K562 (cell line): ENCODE results near the gene ZBTB20. TPM values are rescaled to one million over a fixed set of nuclear protein-coding genes. Genes with fewer than 3 reads are reported as not detected.

Source experiments
- ATAC-seq: fragments of 200-7000 bp; cut with Tn5 transposase; 3 replicates; pipeline ENCODE4 v1.9.1; 2020; ENCODE audit warnings: moderate library complexity
- BruUV-seq: library from RNA; stranded (reverse); fragments of 400-500 nt; replicated peaks from 2 replicates; lab custom pipeline; 2021; lab: Mats Ljungman, UMichigan
- CTCF ChIA-PET: fragments of 300-600 bp; formaldehyde crosslinking; extraction: SDS; loops from one replicate; lab custom pipeline; 2021; ENCODE audit warnings: low intra/inter-chr PET ratio; lab: Yijun Ruan, JAX
- POLR2A ChIA-PET: fragments of 300-600, 350-650 bp; sonication (Branson Sonifier 250); formaldehyde crosslinking; extraction: SDS; loops from one replicate; lab custom pipeline; 2021; ENCODE audit warnings: antibody characterized with exemption, inconsistent platforms; lab: Yijun Ruan, JAX
- DNase-seq, 4 experiments: peaks; one replicate each; pipeline versions ENCODE4 v3.0.0 to v3.0.0-alpha.2; 2011 to 2018; ENCODE audit warnings: low spot score in 3 of 4, mixed read lengths in 3 of 4; ENCODE audit errors: extremely low read depth in 1 of 4
- FAIRE-seq: peaks from 2 replicates; lab custom pipeline; 2011; peaks lifted over from hg19 to GRCh38; lab: Jason Lieb, UNC
- H2AFZ ChIP-seq: 2 replicates; pipeline ENCODE4 v1.6.0; 2011; ENCODE audit warnings: low read depth, low read length, control low read depth, inconsistent platforms
- H3K27ac ChIP-seq: fragments of 200-600 bp; 3 replicates; pipeline ENCODE4 v1.8.0; 2011; ENCODE audit warnings: low read depth, mild to moderate bottlenecking, control low read depth, inconsistent platforms, low read length, moderate library complexity, mixed read lengths; ENCODE audit errors: extremely low read depth
- H3K27me3 ChIP-seq, 2 experiments: fragments of 300-600 bp in 1 of 2; 2 replicates in 1 of 2; 3 replicates in 1 of 2; pipeline versions ENCODE4 v1.6.0 to v1.8.0; 2011; ENCODE audit warnings: inconsistent platforms in 2 of 2, low read length in 2 of 2, mild to moderate bottlenecking in 1 of 2, mixed read lengths in 1 of 2, moderate library complexity in 1 of 2; ENCODE audit not compliant: control insufficient read depth in 2 of 2, insufficient read depth in 2 of 2
- H3K36me3 ChIP-seq: fragments of 300-600 bp; 3 replicates; pipeline ENCODE4 v1.8.0; 2011; ENCODE audit warnings: mild to moderate bottlenecking, low read length, inconsistent platforms; ENCODE audit not compliant: control insufficient read depth, insufficient read depth
- H3K4me1 ChIP-seq, 2 experiments: fragments of 200-600 bp in 1 of 2; replicated peaks in 1 of 2; 2 replicates in 1 of 2; 3 replicates in 1 of 2; pipeline versions ENCODE4 v1.5.1 to v1.8.0; 2011; ENCODE audit warnings: inconsistent platforms in 2 of 2, low read length in 2 of 2, mild to moderate bottlenecking in 1 of 2, mixed read lengths in 1 of 2, moderate library complexity in 1 of 2; ENCODE audit not compliant: control insufficient read depth in 2 of 2, insufficient read depth in 2 of 2
- H3K4me2 ChIP-seq: 2 replicates; pipeline ENCODE4 v1.6.1; 2011; ENCODE audit warnings: low read length, control low read depth, inconsistent platforms, mixed read lengths; ENCODE audit not compliant: insufficient read depth
- H3K4me3 ChIP-seq: fragments of 200-600 bp; sonication (generic), shearing (Covaris generic); 2 replicates; pipeline ENCODE4 v1.5.1; 2016; ENCODE audit warnings: control low read depth, inconsistent platforms
- H3K79me2 ChIP-seq: fragments of 200-600 bp; 3 replicates; pipeline ENCODE4 v1.8.0; 2011; ENCODE audit warnings: low read length, inconsistent platforms; ENCODE audit not compliant: control insufficient read depth, insufficient read depth
- H3K9ac ChIP-seq, 2 experiments: 2 replicates each; pipeline versions ENCODE4 v1.6.0 to v1.6.1; 2011; ENCODE audit warnings: low read depth in 2 of 2, low read length in 2 of 2, control low read depth in 1 of 2, inconsistent platforms in 1 of 2, mild to moderate bottlenecking in 1 of 2, mixed read lengths in 1 of 2; ENCODE audit not compliant: insufficient read depth in 1 of 2
- H3K9me1 ChIP-seq: one replicate; pipeline ENCODE4 v1.6.0; 2011; ENCODE audit warnings: inconsistent platforms, mild to moderate bottlenecking, low read length, moderate library complexity; ENCODE audit not compliant: control insufficient read depth, insufficient read depth
- H3K9me3 ChIP-seq: replicated peaks from 2 replicates; pipeline ENCODE4 v1.5.1; 2011; ENCODE audit warnings: low read depth, low read length, inconsistent platforms; ENCODE audit not compliant: control insufficient read depth, insufficient read depth
- H4K20me1 ChIP-seq: replicated peaks from 2 replicates; pipeline ENCODE4 v1.6.1; 2011; ENCODE audit warnings: low read length, inconsistent platforms, mixed read lengths; ENCODE audit not compliant: control insufficient read depth, insufficient read depth
- EZH2 ChIP-seq: IDR thresholded peaks from 2 replicates; pipeline ENCODE4 v1.6.1; 2012; ENCODE audit warnings: low read depth, mild to moderate bottlenecking, inconsistent platforms, low read length, borderline replicate concordance
- HLTF ChIP-seq: fragments of 450-650 bp; IDR thresholded peaks from 2 replicates; pipeline ENCODE4 v1.6.1; 2016
- MAX ChIP-seq: sonication (generic); formaldehyde crosslinking; IDR thresholded peaks from 2 replicates; pipeline ENCODE4 v1.9.0; 2022; ENCODE audit warnings: mild to moderate bottlenecking, missing genetic modification reagents
- PHB2 ChIP-seq: fragments of 450-650 bp; IDR thresholded peaks from 2 replicates; pipeline ENCODE4 v1.6.1; 2017; ENCODE audit warnings: low read depth
- PRMT5 ChIP-seq: sonication (generic); formaldehyde crosslinking; IDR thresholded peaks from 2 replicates; pipeline ENCODE4 v1.5.0; 2020; ENCODE audit warnings: missing genetic modification reagents
- PURB ChIP-seq: sonication (generic); formaldehyde crosslinking; IDR thresholded peaks from 2 replicates; pipeline ENCODE4 v1.9.0; 2021; ENCODE audit warnings: low read depth, mild to moderate bottlenecking, missing genetic modification reagents
- RAD21 ChIP-seq, 2 experiments: fragments of 250-450 bp in 1 of 2; fragments of 450-650 bp in 1 of 2; sonication (Bioruptor Pico) in 1 of 2; formaldehyde crosslinking in 1 of 2; IDR thresholded peaks in 1 of 2; conservative IDR thresholded peaks in 1 of 2; 2 replicates each; pipeline versions ENCODE4 v1.4.0 to v1.8.0; 2020 to 2022; ENCODE audit warnings: mild to moderate bottlenecking in 2 of 2, moderate library complexity in 1 of 2
- ZNF395 ChIP-seq: fragments of 200-800 bp; sonication (Bioruptor generic); IDR thresholded peaks from 2 replicates; pipeline ENCODE4 v1.6.1; 2017; ENCODE audit warnings: missing genetic modification characterization, missing compliant biosample characterization
- WGBS: fragments of 100-300 bp; shearing (Covaris generic); methylation state at CpG from one replicate; pipeline ENCODE4 v1.1.6; 2016; ENCODE audit warnings: low coverage, mixed read lengths; ENCODE audit not compliant: insufficient coverage; ENCODE audit errors: missing lambda C conversion rate; 5-methylcytosine and 5-hydroxymethylcytosine counted together
- in situ Hi-C: fragments of 300-500 bp; cut with MboI; formaldehyde crosslinking; loops from 4 replicates; pipeline ENCODE4 v1.15.0; 2018; ENCODE audit warnings: inconsistent platforms, mixed read lengths
- intact Hi-C: fragments of 100-400 bp; cut with micrococcal nuclease; formaldehyde crosslinking; loops from 2 replicates; pipeline ENCODE4 v1.14.2; 2022
- polyA plus RNA-seq, 8 experiments: library from polyadenylated mRNA; depleted of rRNA in 4 of 8; stranded (reverse) in 5 of 8; unstranded in 3 of 8; fragments of >200 nt; fragmentation: Nextera tagmentation in 2 of 8; fragmentation: Illumina TruSeq in 1 of 8; extraction: Ambion mirVana in 2 of 8; extraction: Trizol in 1 of 8; gene quantifications; 2 replicates each; pipeline versions ENCODE4 v1.2.1 to v1.2.3, GENCODE V29; 2011 to 2014; ENCODE audit warnings: inconsistent platforms in 1 of 8, missing spikeins in 1 of 8
- total RNA-seq, 7 experiments: library from RNA; depleted of rRNA in 6 of 7; stranded (reverse); fragments of >200 nt in 6 of 7; fragmentation: Illumina TruSeq in 2 of 7; extraction: Trizol in 2 of 7; gene quantifications; 2 replicates each; pipeline versions ENCODE4 v1.2.1 to v1.2.3, GENCODE V29; 2011 to 2021; ENCODE audit warnings: low replicate concordance in 1 of 7
- TF ChIP-seq, protein P1 (sequence below): fragments of 450-650 bp; formaldehyde crosslinking; IDR thresholded peaks from 2 replicates; pipeline ENCODE4 v1.4.0; 2022; ENCODE audit warnings: missing genetic modification characterization

The ZBTB20 gene
- total and polyA plus RNA-seq, 9 of the 15 experiments (the other 6 are each of a cell fraction or from before 2014, with no cell fraction given) = 0.17 to 1.7 (median 0.45) TPM

DNA sequence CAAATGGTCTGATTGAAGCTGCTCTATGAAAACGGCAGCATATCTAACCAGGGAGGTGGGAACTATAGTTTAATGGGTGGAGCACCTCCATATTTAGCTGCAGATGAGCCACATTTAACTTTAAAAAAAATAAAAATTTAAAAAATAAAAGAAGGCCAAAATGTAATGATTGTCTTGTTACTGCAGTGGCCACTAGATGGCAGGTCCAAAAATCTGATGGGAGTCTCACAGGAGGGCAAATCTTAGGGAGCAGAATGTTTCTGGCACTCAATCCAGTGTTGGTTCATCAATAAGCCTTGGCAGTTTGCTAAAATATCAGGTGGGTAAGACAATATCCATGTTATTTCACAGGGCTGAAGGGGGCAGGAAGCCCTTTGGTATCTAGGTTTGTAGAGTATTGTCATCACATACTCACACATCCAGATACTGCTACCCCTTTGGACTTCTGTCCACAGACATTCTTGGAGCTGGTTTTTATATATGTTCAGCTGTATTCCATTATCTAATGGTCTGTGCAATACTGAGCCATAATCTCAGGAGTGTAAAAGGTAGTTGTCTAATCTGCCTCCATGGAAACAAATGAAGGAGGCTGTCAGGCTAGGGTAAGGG is 619.9 kb downstream of the ZBTB20 start (continued):
- TF ChIP-seq RAD21 (CRISPR knock-in tag; conservative IDR thresholded peaks at IDR 0.05 in 1 of 2, IDR thresholded peaks at IDR 0.05 in 1 of 2) = 0 out of 4 replicates have a peak, but pooled peaks of 1 of the 2 experiments have one; percentile 8

- Histone ChIP-seq H3K36me3 (no peaks in the 10 kb centered on the region), H3K79me2 (no peaks in the 10 kb centered on the region), H3K9ac (no peak overlapping the region), H3K4me3 (no peak overlapping the region), H4K20me1 (no peaks in the 10 kb centered on the region), H3K9me1 (no peaks in the 10 kb centered on the region), H3K9me3 (no peaks in the 10 kb centered on the region), H3K27me3 (no peaks in the 10 kb centered on the region), H3K27ac (no peak overlapping the region), H3K4me2 (no peak overlapping the region), H2AFZ (no peak overlapping the region), H3K4me1 (no peaks in the 10 kb centered on the region)
- in situ Hi-C loops (no loop called here), intact Hi-C loops (no loop called here)
- BruUV-seq = no TSS peak
- no peak for FAIRE-seq
- no peak for DNase-seq
- POLR2A ChIA-PET = no interaction called here
- no peak for ATAC-seq
- TF ChIP-seq HLTF = no peak
- no peak for TF ChIP-seq MAX (CRISPR knock-in tag)
- TF ChIP-seq ZNF395 (CRISPR knock-in tag) = no peak
- TF ChIP-seq PURB (CRISPR knock-in tag) = no peak
- no peak for TF ChIP-seq PHB2
- TF ChIP-seq, protein P1, sequence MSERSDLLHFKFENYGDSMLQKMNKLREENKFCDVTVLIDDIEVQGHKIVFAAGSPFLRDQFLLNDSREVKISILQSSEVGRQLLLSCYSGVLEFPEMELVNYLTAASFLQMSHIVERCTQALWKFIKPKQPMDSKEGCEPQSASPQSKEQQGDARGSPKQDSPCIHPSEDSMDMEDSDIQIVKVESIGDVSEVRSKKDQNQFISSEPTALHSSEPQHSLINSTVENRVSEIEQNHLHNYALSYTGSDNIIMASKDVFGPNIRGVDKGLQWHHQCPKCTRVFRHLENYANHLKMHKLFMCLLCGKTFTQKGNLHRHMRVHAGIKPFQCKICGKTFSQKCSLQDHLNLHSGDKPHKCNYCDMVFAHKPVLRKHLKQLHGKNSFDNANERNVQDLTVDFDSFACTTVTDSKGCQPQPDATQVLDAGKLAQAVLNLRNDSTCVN (CRISPR knock-in tag) = no peak
- no peak for TF ChIP-seq EZH2
- no peak for TF ChIP-seq PRMT5 (CRISPR knock-in tag)
- 0% methylated on average over 2 of the region's 2 CpGs for WGBS
- CTCF ChIA-PET = no interaction called here
Measured at GRCh38 chr3:114525278-114525677, 621.8 kb downstream of the ZBTB20 start.
